Measurements from ENCODE around the gene VPS50.
A peak's percentile ranks its signal among the peaks of the same experiment; 100 is the strongest.

The VPS50 gene

DNA sequence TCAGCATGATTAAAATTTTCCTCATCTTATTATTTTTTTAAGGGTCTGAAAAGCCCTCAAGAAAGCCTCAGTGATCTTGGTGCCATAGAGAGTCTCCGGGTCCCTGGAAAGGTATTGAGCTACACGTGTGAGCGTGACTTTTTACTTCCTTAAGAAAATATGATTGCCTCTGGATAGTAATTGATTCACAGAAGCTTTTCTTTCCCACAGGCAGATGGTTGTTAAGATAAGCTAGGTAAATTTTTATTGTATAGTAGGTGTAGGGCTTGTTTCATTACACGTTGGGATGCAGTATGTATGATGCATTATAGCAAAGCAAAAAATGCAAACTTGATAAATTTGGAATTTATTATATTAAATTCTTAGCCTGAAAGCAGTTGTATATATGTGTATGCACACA, 7.7 kb downstream of the VPS50 start:
- H3K79me2 ChIP-seq (ENCODE audit: control insufficient read depth, insufficient read depth, low read length, unreplicated experiment), result peaks cover 5% of the 10 kb centered on the region
- no peak overlapping the region for H2AFZ ChIP-seq (ENCODE audit: low read length, unreplicated experiment)
- no peaks in the 10 kb centered on the region for H3K4me1 ChIP-seq (ENCODE audit: control insufficient read depth, insufficient read depth, low read length, unreplicated experiment)
- H3K27me3 ChIP-seq (ENCODE audit: insufficient read depth, low read length), result no peaks in the 10 kb centered on the region
- no peaks in the 10 kb centered on the region for H3K36me3 ChIP-seq (ENCODE audit: insufficient read depth, low read length)
- no peak overlapping the region for H3K27ac ChIP-seq (ENCODE audit: low read depth, low read length)
- H3K4me3 ChIP-seq (ENCODE audit: low read depth, low read length), result no peak overlapping the region

GRCh38 chr7:93242106-93242505, 9.9 kb downstream of the VPS50 start:
- Histone ChIP-seq H3K36me3 (ENCODE audit: insufficient read depth, low read length) (no peaks in the 10 kb centered on the region), H3K4me3 (ENCODE audit: low read depth, low read length) (no peak overlapping the region), H3K27me3 (ENCODE audit: insufficient read depth, low read length) (no peaks in the 10 kb centered on the region), H3K4me1 (ENCODE audit: control insufficient read depth, insufficient read depth, low read length, unreplicated experiment) (no peaks in the 10 kb centered on the region), H3K79me2 (ENCODE audit: control insufficient read depth, insufficient read depth, low read length, unreplicated experiment) (peaks cover 3% of the 10 kb centered on the region), H2AFZ (ENCODE audit: low read length, unreplicated experiment) (no peak overlapping the region), H3K27ac (ENCODE audit: low read depth, low read length) (no peak overlapping the region)

- Histone ChIP-seq H3K27me3 (ENCODE audit: insufficient read depth, low read length) (no peaks in the 10 kb centered on the region), H3K4me3 (ENCODE audit: low read depth, low read length) (no peak overlapping the region), H3K36me3 (ENCODE audit: insufficient read depth, low read length) (no peaks in the 10 kb centered on the region), H3K4me1 (ENCODE audit: control insufficient read depth, insufficient read depth, low read length, unreplicated experiment) (no peaks in the 10 kb centered on the region), H3K79me2 (ENCODE audit: control insufficient read depth, insufficient read depth, low read length, unreplicated experiment) (peaks cover 5% of the 10 kb centered on the region), H2AFZ (ENCODE audit: low read length, unreplicated experiment) (peak overlapping the region; percentile 65), H3K27ac (ENCODE audit: low read depth, low read length) (no peak overlapping the region)
Measured at GRCh38 chr7:93245525-93246432, 13.6 kb downstream of the VPS50 start.

DNA sequence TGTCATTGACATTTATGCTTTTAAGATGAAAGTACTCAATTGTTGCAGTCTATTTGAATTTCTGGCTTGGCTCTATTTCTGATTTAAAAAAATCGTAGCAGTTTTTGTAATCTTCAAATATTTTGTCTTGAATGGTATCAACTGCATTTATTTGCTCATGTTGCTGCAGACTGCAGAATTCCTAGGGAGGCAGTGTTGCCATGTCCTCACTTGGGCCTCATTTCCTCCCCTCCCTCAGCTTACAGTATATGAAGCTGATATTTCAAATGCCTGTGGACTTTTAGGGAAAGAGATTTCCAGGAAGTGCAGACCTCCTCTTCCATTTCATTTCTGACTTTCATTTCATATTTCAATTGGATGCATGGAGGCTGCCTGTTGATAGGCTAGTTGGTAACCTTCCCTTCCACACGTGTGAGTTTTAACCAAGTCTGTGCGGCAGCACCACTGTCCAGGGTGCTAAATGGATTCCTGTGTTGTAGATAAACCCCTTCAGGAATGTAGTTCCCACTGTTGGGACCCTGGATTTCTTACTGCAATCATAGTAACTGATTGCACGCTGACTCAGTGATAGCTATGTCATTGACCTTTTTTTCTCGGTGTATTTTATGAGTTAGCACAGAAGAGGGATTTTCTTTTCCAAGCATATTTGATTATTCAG, 17.5 kb downstream of the VPS50 start:
- H2AFZ ChIP-seq (ENCODE audit: low read length, unreplicated experiment), result no peak overlapping the region
- H3K27me3 ChIP-seq (ENCODE audit: insufficient read depth, low read length), result no peaks in the 10 kb centered on the region
- no peaks in the 10 kb centered on the region for H3K4me1 ChIP-seq (ENCODE audit: control insufficient read depth, insufficient read depth, low read length, unreplicated experiment)
- H3K27ac ChIP-seq (ENCODE audit: low read depth, low read length), result no peak overlapping the region
- no peak overlapping the region for H3K4me3 ChIP-seq (ENCODE audit: low read depth, low read length)
- peaks cover 5% of the 10 kb centered on the region for H3K79me2 ChIP-seq (ENCODE audit: control insufficient read depth, insufficient read depth, low read length, unreplicated experiment)
- H3K36me3 ChIP-seq (ENCODE audit: insufficient read depth, low read length), result no peaks in the 10 kb centered on the region

GRCh38 chr7:93258661-93259060, 26.5 kb downstream of the VPS50 start:
- no peak overlapping the region for H2AFZ ChIP-seq (ENCODE audit: low read length, unreplicated experiment)
- no peak overlapping the region for H3K27ac ChIP-seq (ENCODE audit: low read depth, low read length)
- H3K36me3 ChIP-seq (ENCODE audit: insufficient read depth, low read length), result no peaks in the 10 kb centered on the region

GRCh38 chr7:93262535-93262934, 30.4 kb downstream of the VPS50 start:
- no peak overlapping the region for H2AFZ ChIP-seq (ENCODE audit: low read length, unreplicated experiment)
- H3K4me3 ChIP-seq (ENCODE audit: low read depth, low read length), result no peak overlapping the region
- H3K36me3 ChIP-seq (ENCODE audit: insufficient read depth, low read length), result no peaks in the 10 kb centered on the region
- no peaks in the 10 kb centered on the region for H3K4me1 ChIP-seq (ENCODE audit: control insufficient read depth, insufficient read depth, low read length, unreplicated experiment)
- no peaks in the 10 kb centered on the region for H3K79me2 ChIP-seq (ENCODE audit: control insufficient read depth, insufficient read depth, low read length, unreplicated experiment)
- no peak overlapping the region for H3K27ac ChIP-seq (ENCODE audit: low read depth, low read length)
- no peaks in the 10 kb centered on the region for H3K27me3 ChIP-seq (ENCODE audit: insufficient read depth, low read length)

More at GRCh38 chr7:93258661-93259060, 26.5 kb downstream of the VPS50 start:
- Histone ChIP-seq H3K4me3 (ENCODE audit: low read depth, low read length) (no peak overlapping the region), H3K27me3 (ENCODE audit: insufficient read depth, low read length) (no peaks in the 10 kb centered on the region), H3K79me2 (ENCODE audit: control insufficient read depth, insufficient read depth, low read length, unreplicated experiment) (no peaks in the 10 kb centered on the region), H3K4me1 (ENCODE audit: control insufficient read depth, insufficient read depth, low read length, unreplicated experiment) (no peaks in the 10 kb centered on the region)

GRCh38 chr7:93265220-93265619, 33.1 kb downstream of the VPS50 start:
- no peak overlapping the region for H2AFZ ChIP-seq (ENCODE audit: low read length, unreplicated experiment)
- no peak overlapping the region for H3K27ac ChIP-seq (ENCODE audit: low read depth, low read length)
- no peaks in the 10 kb centered on the region for H3K4me1 ChIP-seq (ENCODE audit: control insufficient read depth, insufficient read depth, low read length, unreplicated experiment)
- H3K79me2 ChIP-seq (ENCODE audit: control insufficient read depth, insufficient read depth, low read length, unreplicated experiment), result no peaks in the 10 kb centered on the region
- no peaks in the 10 kb centered on the region for H3K36me3 ChIP-seq (ENCODE audit: insufficient read depth, low read length)
- no peaks in the 10 kb centered on the region for H3K27me3 ChIP-seq (ENCODE audit: insufficient read depth, low read length)
- no peak overlapping the region for H3K4me3 ChIP-seq (ENCODE audit: low read depth, low read length)

- Histone ChIP-seq H2AFZ (ENCODE audit: low read length, unreplicated experiment) (no peak overlapping the region), H3K36me3 (ENCODE audit: insufficient read depth, low read length) (no peaks in the 10 kb centered on the region), H3K27me3 (ENCODE audit: insufficient read depth, low read length) (no peaks in the 10 kb centered on the region), H3K4me3 (ENCODE audit: low read depth, low read length) (no peak overlapping the region), H3K79me2 (ENCODE audit: control insufficient read depth, insufficient read depth, low read length, unreplicated experiment) (no peaks in the 10 kb centered on the region), H3K4me1 (ENCODE audit: control insufficient read depth, insufficient read depth, low read length, unreplicated experiment) (peaks cover 9% of the 10 kb centered on the region), H3K27ac (ENCODE audit: low read depth, low read length) (no peak overlapping the region)
Measured at GRCh38 chr7:93279541-93279940, 47.4 kb downstream of the VPS50 start.

GRCh38 chr7:93284908-93285307, 52.7 kb downstream of the VPS50 start:
- Histone ChIP-seq H3K27ac (ENCODE audit: low read depth, low read length) (no peak overlapping the region), H3K4me3 (ENCODE audit: low read depth, low read length) (no peak overlapping the region), H3K79me2 (ENCODE audit: control insufficient read depth, insufficient read depth, low read length, unreplicated experiment) (no peaks in the 10 kb centered on the region), H3K36me3 (ENCODE audit: insufficient read depth, low read length) (no peaks in the 10 kb centered on the region), H3K4me1 (ENCODE audit: control insufficient read depth, insufficient read depth, low read length, unreplicated experiment) (peaks cover 1% of the 10 kb centered on the region), H3K27me3 (ENCODE audit: insufficient read depth, low read length) (no peaks in the 10 kb centered on the region), H2AFZ (ENCODE audit: low read length, unreplicated experiment) (no peak overlapping the region)

GRCh38 chr7:93293229-93293628, 61.1 kb downstream of the VPS50 start:
- no peak overlapping the region for H3K4me3 ChIP-seq (ENCODE audit: low read depth, low read length)
- H2AFZ ChIP-seq (ENCODE audit: low read length, unreplicated experiment), result no peak overlapping the region
- H3K36me3 ChIP-seq (ENCODE audit: insufficient read depth, low read length), result no peaks in the 10 kb centered on the region; the same call in 1 of the 2 replicates
- H3K4me1 ChIP-seq (ENCODE audit: control insufficient read depth, insufficient read depth, low read length, unreplicated experiment), result peaks cover under 1% of the 10 kb centered on the region
- no peak overlapping the region for H3K27ac ChIP-seq (ENCODE audit: low read depth, low read length)
- no peaks in the 10 kb centered on the region for H3K79me2 ChIP-seq (ENCODE audit: control insufficient read depth, insufficient read depth, low read length, unreplicated experiment)
- no peaks in the 10 kb centered on the region for H3K27me3 ChIP-seq (ENCODE audit: insufficient read depth, low read length)

DNA sequence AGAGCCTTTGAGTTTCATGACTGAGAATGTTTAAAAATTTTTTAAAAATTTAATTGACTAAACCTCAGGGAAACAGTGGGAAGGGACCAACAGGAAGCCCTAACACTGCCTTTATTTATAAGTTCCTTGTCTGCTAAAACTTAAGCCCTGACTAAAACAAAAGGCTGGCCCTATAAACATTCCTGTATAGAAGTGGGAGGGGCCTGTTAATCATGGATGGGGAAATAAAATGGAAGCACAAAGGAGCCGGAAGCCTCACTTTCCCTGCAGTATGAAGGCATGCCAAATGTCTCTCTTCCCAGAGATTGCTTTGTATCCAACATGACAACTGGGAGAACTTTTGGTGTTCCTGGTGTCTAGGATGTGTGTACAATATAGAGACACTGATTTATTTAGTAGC, 66.0 kb downstream of the VPS50 start:
- no peaks in the 10 kb centered on the region for H3K27me3 ChIP-seq (ENCODE audit: insufficient read depth, low read length)
- peaks cover 11% of the 10 kb centered on the region for H3K4me1 ChIP-seq (ENCODE audit: control insufficient read depth, insufficient read depth, low read length, unreplicated experiment)
- no peaks in the 10 kb centered on the region; the same call in 1 of the 2 replicates for H3K36me3 ChIP-seq (ENCODE audit: insufficient read depth, low read length)
- H3K79me2 ChIP-seq (ENCODE audit: control insufficient read depth, insufficient read depth, low read length, unreplicated experiment), result no peaks in the 10 kb centered on the region
- H3K27ac ChIP-seq (ENCODE audit: low read depth, low read length), result no peak overlapping the region
- H2AFZ ChIP-seq (ENCODE audit: low read length, unreplicated experiment), result no peak overlapping the region
- H3K4me3 ChIP-seq (ENCODE audit: low read depth, low read length), result no peak overlapping the region
